Body of pancreas (tissue), 4 donors: ENCODE data around the gene NCOR2.

ENCODE experiments used
- CTCF ChIP-seq, 7 experiments: fragments of 450-650 bp in 4 of 7; fragments of 200-600 bp in 3 of 7; sonication (generic) in 3 of 7; IDR thresholded peaks; one replicate each; pipeline ENCODE4 v1.5.1; 2016 to 2019; ENCODE audit warnings: antibody characterized with exemption in 7 of 7
- POLR2A ChIP-seq, 3 donors: fragments of 450-650 bp; IDR thresholded peaks; one replicate each; pipeline ENCODE4 v1.6.1; 2016; ENCODE audit warnings: antibody characterized with exemption in 3 of 3, mild to moderate bottlenecking in 2 of 3

- TF ChIP-seq CTCF (IDR thresholded peaks at IDR 0.05) (no peak), POLR2A (IDR thresholded peaks at IDR 0.05) (no peak)
Observed at GRCh38 chr12:124562018-124562795, 5.2 kb downstream of the NCOR2 start.
